Astrocyte of the spinal cord (primary cell): ENCODE results near the gene RAVER1.

Experiments
- DNase-seq: peaks from one replicate; pipeline ENCODE4 v3.0.0; 2011; ENCODE audit warnings: low read depth, low spot score
- H3K4me3 ChIP-seq: 2 replicates; pipeline ENCODE4 v1.5.1; 2011; ENCODE audit warnings: low read depth, mild to moderate bottlenecking, low read length, moderate library complexity
- in situ Hi-C: cut with HindIII; loops from 2 replicates; pipeline ENCODE4 v1.10.0; 2017; ENCODE audit warnings: low sequenced_read_pairs
- TF ChIP-seq, protein P1 (sequence below): IDR thresholded peaks from 2 replicates; pipeline ENCODE4 v1.5.1; 2012; ENCODE audit warnings: low read depth, mild to moderate bottlenecking, low read length, inconsistent platforms

RAVER1 gene

DNA sequence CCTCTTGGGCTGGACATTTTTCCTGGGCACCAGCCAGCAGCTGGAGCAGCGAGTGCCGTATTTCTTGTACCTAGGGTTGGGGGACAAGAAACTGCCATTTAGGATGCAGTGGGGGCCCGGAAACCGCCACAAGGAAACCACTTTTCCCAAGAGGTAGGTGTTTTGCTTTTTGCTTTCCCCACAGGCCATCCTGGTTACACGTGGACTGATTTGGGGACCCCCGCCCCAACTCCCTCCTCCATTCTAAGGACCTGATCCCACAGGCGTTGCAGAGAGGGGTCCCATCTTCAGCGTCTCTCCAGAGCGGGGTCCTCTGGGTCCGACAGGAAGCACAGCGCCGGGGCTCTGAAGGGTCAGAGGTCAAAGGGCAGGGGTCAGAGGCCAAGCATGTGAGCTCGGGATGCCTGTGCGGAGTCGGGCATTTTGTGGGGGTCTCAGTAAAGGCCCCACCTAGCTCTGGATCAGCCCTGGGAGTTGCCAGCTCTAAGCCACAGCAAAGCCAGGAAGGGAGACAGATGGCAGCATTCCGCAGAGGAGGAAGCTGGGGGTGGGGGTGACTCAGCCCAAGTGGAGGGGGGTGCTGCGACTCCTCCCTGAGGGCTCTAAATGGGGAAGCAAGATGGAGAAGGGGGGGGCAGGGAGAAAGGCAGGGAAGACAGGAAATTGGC, 28.1 kb downstream of the RAVER1 start:
- TF ChIP-seq, protein P1, sequence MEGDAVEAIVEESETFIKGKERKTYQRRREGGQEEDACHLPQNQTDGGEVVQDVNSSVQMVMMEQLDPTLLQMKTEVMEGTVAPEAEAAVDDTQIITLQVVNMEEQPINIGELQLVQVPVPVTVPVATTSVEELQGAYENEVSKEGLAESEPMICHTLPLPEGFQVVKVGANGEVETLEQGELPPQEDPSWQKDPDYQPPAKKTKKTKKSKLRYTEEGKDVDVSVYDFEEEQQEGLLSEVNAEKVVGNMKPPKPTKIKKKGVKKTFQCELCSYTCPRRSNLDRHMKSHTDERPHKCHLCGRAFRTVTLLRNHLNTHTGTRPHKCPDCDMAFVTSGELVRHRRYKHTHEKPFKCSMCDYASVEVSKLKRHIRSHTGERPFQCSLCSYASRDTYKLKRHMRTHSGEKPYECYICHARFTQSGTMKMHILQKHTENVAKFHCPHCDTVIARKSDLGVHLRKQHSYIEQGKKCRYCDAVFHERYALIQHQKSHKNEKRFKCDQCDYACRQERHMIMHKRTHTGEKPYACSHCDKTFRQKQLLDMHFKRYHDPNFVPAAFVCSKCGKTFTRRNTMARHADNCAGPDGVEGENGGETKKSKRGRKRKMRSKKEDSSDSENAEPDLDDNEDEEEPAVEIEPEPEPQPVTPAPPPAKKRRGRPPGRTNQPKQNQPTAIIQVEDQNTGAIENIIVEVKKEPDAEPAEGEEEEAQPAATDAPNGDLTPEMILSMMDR: no peak
- in situ Hi-C loops: no loop called here
- H3K4me3 ChIP-seq: no peak overlapping the region
- no peak for DNase-seq

DNA sequence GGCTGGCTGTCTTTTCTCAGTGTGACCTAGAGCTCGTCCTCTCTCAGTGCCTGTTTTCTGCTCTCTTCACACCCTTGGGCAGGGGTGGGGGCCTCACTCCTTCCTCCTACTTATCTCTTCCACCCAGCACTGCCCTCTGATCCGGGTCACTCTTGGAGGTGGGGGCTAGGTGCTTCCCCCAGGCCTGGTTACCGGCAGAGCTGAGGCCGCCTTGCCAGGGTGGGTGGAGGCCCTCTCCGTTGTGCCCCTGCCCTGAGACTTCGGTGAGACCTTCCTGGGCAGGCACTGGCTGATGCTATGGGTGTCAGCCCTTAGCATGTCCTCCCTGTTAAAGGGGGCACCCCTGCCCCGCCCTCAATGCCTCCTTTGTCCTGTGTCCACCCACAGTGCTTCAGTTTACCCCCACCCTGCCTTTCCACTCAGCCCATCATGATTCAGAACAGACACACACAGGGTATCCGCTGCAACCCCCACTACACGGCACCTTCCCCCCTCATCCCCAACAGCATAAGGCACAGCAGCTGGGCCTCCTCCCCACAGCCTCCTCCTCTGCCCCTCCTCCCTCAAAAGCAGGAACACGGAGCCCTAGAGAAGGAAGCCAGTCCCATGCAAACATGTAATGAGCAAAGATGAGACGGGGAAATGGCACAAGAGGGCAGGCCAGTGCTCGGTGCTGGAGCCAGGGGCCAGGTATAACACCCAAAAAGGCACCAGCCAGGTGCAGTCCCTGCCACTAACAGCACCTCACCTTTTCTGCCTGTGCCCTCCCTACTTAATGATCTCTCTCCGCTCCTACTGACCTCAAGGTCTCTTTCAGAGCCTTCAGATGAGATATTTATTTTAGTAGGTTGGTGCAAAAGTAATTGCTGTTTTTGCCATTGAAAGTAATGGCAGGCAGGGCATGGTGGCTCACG, 33.5 kb downstream of the RAVER1 start:
- in situ Hi-C loops: no loop called here
- H3K4me3 ChIP-seq: no peak overlapping the region
- TF ChIP-seq, protein P1: no peak
- no peak for DNase-seq

DNA sequence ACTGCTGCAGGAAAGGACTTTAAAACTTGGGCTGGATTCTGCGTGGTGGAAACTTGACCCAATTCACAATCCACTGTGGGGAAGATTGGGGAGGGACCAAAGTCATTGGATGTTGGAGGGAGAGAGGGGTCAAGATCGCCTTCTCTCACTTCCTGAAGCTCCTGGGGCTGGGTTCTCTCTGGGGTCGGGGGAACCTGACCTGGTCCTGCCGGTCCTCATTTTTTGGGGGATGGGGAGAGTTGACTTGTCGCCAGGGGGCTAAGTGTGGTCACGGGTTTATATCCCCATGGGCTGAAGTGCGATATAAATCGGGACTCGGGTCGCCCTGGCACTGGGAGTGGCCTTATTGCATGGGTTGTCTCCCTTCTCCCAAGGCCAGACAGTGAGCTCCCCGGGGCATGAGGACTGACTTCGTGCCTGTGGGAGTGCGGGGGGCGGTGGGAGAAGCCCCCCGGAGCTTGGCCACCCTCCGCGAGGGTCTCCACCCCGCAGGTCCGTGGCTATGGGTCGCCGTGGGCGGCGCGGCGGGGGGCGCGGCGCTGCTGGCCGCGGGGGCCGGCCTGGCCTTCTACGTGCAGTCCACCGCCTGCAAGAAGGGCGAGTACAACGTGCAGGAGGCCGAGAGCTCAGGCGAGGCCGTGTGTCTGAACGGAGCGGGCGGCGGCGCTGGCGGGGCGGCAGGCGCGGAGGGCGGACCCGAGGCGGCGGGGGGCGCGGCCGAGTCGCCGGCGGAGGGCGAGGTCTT, 37.3 kb downstream of the RAVER1 start:
- no peak overlapping the region for H3K4me3 ChIP-seq
- no peak for DNase-seq
- TF ChIP-seq, protein P1: no peak
- in situ Hi-C loops: no loop called here

DNA sequence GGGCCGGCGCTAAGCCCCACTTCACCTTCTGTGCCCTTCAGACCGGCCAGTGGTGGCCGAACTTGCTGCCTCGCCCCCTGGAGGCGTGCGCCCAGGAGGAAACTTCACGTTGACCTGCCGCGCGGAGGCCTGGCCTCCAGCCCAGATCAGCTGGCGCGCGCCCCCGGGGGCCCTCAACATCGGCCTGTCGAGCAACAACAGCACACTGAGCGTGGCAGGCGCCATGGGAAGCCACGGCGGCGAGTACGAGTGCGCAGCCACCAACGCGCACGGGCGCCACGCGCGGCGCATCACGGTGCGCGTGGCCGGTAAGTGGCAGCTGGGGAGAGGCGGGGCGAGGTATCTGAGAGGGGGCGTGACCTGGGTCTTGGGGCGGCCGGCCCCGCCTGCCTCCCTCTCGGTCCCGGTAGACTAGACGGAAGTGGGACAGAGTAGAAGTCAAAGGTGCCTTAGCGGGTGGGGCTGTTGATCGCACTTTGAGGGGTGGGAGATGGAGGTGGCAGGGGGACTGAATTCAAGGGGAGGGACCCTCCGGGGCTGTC, 38.0 kb downstream of the RAVER1 start:
- no peak overlapping the region for H3K4me3 ChIP-seq
- in situ Hi-C loops: no loop called here
- TF ChIP-seq, protein P1: peak; percentile 7
- no peak for DNase-seq

DNA sequence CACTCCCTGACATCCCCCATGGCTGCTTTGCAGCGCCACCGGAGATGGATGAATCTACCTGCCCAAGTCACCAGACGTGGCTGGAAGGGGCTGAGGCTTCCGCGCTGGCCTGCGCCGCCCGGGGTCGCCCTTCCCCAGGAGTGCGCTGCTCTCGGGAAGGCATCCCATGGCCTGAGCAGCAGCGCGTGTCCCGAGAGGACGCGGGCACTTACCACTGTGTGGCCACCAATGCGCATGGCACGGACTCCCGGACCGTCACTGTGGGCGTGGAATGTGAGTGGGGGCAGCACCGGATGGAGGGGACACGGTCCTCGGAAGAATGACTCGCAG, 39.0 kb downstream of the RAVER1 start:
- no peak overlapping the region for H3K4me3 ChIP-seq

More for the DNA sequence above, 39.0 kb downstream of the RAVER1 start:
- no peak for DNase-seq
- TF ChIP-seq, protein P1: peak; percentile 10
- in situ Hi-C loops: no loop called here
